ENCODE results near the gene SRGAP1.
"Not testable (repeated sequence)": the region's sequence is repeated elsewhere in the genome, so short reads cannot be mapped to it uniquely, and the experiment has no call there.

Gene SRGAP1

GRCh38 chr12:63978519-63978918 is 134.0 kb downstream of the SRGAP1 start:
- no peak for DNase-seq

DNA sequence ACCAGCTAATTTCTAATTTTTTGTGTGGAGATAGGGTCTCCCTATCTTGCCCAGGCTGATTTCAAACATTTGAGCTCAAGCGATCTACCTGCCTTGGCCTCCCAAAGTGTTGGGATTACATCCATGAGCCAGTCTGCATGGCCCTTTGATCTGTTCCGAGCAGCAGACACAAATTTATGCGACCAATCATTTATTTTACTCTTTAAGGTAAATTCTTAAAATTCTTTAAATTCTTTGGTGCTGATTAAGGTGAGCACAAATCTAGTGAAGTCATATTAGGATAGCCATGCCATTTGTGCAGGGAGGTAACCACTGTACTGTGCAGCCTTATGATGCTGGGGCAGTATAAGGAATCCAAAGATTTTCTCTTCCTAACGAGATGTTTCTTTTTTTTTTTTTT is 135.7 kb downstream of the SRGAP1 start:
- DNase-seq = no peak

DNA sequence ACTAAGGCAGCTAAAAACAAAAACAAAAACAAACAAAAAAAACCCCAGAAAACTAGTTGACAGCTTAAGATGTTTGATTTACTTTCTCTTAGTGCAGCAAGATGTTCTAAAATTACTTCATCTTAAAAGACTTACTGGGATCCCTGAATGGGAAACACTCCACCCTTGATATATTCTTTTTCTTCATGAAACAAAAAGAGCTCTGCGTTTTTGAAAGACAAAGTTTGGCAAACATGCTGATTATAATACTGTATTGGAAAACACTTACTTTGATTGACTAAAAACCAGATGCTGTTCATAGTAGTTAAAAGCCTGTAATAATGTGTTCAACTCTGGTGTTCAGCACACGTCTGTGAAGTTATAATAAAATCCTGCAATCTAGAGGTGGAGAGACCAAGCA is 136.8 kb downstream of the SRGAP1 start:
- no peak for DNase-seq

- DNase-seq = no peak
These were observed 138.2 kb downstream of the SRGAP1 start for GRCh38 chr12:63982604-63983295.

DNA sequence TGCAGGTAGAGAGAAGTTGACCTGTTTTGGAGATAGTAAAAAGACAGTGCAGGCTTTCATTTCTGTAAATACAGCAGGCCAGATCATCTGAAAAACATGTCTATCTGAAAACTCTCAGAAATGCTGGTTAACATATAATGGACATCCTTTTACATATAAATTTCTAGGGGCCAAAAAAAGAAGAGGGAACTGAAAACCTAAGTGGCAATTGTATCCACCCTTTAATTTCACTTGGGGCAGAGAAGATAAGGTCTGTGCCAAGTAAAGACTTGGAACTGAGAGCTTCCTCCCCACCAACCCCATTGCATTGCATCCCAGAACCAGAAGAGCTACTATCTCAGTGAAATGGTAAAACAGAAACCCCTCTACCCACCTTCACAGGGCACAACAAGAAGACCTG is 141.0 kb downstream of the SRGAP1 start:
- no peak for DNase-seq

DNA sequence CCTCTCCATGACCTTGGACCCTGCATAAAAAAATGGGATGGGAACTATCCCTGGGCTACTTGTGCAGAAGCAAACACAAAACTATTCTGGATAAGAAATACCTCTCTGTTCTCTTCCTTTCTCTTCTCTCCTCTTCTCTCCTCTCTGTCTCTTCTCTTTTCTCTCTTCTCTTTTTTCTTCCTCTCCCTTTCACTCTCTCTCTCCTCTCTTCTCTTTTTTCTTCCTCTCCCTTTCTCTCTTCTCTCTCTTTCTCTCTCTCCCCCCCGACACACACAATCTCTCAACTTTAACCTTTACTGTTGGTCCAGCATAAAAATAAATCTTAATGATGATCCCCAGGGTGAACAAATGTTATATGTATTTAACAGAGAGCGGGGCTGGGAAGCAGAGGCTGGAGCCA is 141.4 kb downstream of the SRGAP1 start:
- no peak for DNase-seq

DNA sequence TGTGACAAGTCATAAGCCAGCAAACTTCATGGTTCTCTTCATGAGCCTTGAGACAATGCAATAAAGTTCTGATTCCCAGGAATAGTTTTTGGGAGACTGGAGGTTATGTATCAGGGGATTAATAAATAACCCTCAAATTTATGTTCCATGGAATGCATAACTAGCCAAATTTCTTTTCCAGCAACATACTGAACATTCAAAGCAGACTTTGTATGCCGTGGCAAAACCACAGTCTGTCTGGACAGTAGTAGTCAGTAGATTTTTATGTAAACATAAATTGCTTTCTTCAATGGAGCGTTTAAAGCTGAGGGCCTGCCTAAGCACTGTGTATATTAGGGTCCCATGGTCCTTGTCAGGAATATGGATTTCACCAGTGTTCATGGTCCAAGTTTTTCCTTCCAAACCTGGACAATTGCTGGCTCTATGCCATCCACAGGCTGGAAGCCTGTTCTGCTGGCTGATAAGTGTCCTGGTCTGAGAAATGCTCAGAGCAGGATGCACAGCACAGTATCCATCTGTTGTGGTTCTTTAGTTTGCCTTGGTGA is 144.9 kb downstream of the SRGAP1 start:
- DNase-seq = no peak

- DNase-seq = no peak
These were observed 146.5 kb downstream of the SRGAP1 start for GRCh38 chr12:63990828-63991547.

GRCh38 chr12:63994704-63995103 is 150.2 kb downstream of the SRGAP1 start:
- no peak for DNase-seq

- DNase-seq = no peak
These were observed 151.0 kb downstream of the SRGAP1 start for GRCh38 chr12:63995512-63995911.

- DNase-seq = no peak
These were observed 152.1 kb downstream of the SRGAP1 start for GRCh38 chr12:63996556-63996955.

DNA sequence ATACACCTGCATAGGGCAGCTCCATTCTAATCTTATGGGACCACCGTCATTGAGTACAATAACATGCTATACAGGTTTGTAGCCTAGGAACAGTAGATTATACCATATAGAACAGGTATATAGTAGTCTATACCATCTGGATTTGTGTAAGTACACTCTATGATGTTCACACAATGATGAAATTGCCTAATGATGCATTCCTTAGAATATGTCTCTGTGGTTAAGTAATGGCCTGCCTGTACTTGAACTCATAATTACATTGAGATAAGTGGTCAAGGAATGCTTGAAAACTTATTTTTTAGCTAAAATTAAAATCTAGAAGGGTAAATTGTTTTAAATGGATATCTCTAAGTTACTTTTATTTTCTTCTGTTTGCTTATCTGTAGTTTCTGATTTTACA is 152.7 kb downstream of the SRGAP1 start:
- no peak for DNase-seq

- no peak for DNase-seq
These were observed 154.1 kb downstream of the SRGAP1 start for GRCh38 chr12:63998584-63998983.

DNA sequence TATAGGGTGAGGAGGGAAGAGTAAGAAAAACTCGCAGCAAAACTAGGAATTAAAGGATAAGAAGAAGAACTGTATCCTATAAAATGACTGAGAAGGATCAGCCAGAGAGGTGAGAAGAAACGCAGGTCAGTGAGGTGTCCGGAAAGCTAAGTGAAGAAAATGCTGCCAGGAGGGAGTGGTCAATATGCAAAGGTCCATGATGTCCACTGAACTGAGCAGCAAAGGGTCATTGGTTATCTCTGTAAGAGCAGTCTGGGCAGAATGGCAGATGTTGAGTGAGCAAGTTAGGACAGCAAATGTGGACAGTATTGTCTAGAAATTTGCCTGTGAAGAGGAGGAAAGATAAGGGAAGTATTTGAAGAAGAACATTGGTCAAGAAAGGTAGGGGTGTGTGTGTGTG is 155.4 kb downstream of the SRGAP1 start:
- DNase-seq = no peak

- DNase-seq = no peak
These were observed 156.9 kb downstream of the SRGAP1 start for GRCh38 chr12:64001439-64001838.

- DNase-seq = no peak
These were observed 160.1 kb downstream of the SRGAP1 start for GRCh38 chr12:64004641-64005040.

- no peak for DNase-seq
These were observed 161.8 kb downstream of the SRGAP1 start for GRCh38 chr12:64006211-64006825.

DNA sequence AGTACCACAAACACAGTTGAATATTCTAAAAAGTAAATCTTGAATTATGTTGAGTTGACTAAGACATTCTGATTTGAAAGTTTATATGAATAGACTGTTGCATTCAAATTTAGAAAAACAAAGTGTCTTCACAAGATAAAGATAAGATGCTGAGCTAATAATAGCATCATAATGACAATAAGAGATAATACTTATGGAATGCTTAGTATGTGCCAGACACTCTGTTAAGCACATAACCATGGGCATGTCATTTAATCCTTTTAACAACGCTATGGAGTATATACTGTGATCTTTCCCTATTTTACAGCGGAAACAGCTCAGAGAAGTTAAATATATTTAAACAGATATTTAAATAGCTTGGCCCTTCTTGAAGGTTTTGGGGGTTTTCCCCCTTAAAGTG is 163.4 kb downstream of the SRGAP1 start:
- DNase-seq = no peak

DNA sequence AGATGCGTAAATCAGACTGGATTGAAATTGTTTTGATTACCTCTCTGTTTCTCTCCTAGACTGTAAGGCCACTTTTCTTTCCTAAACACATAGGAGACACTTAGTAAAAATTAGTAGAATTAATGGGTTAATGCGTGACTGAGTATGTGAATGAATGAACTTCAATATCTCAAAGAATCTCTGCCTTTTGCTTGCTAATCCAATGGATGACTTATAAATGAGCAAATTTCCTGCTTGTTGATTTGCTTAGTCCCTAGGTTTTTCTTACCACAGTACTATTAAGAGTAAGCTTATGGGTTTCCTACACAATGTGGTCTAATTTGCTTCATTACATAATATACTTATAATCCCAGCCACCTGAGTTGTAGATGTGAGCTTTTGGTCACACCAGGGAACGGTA is 164.1 kb downstream of the SRGAP1 start:
- DNase-seq = no peak

GRCh38 chr12:64009321-64010068 is 165.0 kb downstream of the SRGAP1 start:
- no peak for DNase-seq

DNA sequence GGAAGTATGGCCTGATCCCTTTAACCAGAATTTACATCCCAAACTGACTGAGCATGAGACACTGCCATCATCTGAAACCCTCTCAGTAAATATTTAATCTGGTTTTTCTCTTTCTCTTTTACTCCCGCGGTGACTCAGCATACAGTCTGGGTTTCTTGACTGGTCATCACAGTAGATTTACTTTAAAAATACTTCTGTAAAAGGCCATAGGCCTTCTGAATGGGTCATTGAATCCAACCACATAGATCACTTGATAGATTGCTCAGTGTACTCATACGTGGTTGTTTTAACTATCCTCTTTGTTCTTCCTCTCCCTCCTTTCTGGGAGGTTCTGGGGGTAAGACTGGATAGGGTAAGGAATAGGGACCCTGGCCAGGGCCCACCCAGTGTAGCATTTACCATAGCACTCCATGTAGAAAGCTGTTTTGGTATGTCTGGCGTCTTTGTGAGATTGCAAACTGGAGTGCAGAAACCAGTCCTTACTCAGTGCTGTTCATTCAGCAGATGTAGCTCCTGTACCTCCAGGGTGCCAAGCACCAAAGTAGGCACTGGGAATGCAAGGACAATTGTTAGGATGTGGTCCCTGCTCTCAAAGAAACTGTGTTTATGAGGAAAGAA is 165.7 kb downstream of the SRGAP1 start:
- no peak for DNase-seq

- DNase-seq = no peak
These were observed 172.0 kb downstream of the SRGAP1 start for GRCh38 chr12:64016521-64016920.

DNA sequence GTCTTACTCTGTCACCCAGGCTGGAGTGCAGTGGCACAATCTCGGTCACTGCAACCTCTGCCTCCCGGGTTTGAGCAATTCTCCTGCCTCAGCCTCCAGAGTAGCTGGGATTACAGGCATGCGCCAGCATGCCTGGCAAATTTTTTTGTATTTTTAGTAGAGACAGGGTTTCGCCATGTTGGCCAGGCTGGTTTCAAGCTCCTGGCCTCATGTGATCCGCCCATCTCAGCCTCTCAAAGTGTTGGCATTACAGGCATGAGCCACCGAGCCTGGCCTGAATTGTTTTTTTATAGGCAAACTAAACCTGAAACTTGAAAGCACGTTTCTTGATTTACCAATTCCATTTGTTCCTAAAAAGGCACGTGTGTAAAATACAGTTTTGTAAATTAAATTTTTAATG is 173.6 kb downstream of the SRGAP1 start:
- DNase-seq = not testable (repeated sequence)

Measured in activated T-cell treated with anti-CD3 and anti-CD28 coated beads for 4 hours (primary cell).